Measurements from ENCODE around the gene MAP3K20.
"Not testable (repeated sequence)": the region's sequence is repeated elsewhere in the genome, so short reads cannot be mapped to it uniquely, and the experiment has no call there.

MAP3K20 gene

DNA sequence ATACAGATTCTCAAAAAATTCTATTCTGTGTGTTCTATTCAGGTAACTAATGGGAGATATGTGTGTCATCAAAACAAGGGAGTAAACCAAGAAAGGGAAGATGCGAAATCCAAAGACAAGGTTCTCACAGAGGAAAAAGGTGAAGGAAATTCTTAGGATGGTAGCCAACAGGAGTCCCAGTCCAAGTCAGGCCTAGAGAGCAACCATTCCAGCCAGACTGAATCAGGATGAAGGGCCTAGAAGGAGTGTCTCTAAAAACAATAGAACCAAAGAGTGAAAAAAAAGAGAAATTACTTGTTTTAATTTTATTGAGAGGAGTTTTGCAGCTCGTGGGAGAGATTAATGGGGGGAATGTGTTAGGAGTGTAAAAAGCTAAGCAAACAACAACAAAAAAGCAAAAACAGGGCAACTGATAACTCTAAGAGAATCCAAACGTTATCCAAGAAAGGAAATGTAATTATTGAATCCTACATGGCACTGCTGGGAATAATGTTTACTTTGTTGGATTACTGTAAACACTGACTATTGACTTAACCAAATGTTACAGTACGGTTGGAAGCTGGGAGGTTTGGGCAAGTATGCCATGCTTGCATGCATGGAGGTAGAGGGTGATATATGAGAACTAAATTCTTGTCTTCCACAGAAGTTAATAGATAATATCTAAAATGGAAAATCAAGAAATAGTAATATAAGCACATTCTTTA lies 12.3 kb downstream of the MAP3K20 start:
- DNase-seq, result no peak

DNA sequence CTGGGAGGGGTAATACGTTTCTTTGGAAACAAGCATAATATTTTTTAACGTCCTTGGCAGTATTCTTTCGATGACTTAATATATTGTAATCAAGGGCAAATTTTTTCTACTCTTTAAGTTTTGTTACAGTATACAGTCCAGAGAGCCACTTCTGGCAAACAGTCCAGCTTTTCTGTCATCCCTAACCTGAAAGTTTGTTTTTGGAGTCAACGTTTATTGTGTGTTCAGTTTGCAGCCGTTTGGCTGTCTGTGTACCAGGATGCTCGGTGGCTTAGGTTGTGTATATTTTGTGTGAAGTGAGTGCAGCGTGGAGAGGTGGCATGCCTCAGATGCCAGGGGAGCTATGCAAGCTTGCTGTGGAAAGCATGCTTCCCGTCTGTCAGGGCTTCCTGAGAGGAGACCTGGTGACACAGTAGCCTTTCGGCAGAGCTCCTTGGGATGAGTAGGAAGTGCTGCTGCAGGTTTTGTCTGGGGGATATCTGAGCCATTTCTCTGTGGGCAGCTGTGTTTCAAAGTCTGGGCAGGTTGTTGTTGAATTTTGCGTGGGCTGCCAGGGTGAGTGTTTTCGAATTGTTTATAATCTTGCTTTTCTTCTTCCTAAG lies 14.7 kb downstream of the MAP3K20 start:
- no peak for DNase-seq

GRCh38 chr2:173090973-173091660 lies 15.5 kb downstream of the MAP3K20 start:
- no peak for DNase-seq

- no peak for DNase-seq
Measured at GRCh38 chr2:173091910-173092309, 16.3 kb downstream of the MAP3K20 start.

DNA sequence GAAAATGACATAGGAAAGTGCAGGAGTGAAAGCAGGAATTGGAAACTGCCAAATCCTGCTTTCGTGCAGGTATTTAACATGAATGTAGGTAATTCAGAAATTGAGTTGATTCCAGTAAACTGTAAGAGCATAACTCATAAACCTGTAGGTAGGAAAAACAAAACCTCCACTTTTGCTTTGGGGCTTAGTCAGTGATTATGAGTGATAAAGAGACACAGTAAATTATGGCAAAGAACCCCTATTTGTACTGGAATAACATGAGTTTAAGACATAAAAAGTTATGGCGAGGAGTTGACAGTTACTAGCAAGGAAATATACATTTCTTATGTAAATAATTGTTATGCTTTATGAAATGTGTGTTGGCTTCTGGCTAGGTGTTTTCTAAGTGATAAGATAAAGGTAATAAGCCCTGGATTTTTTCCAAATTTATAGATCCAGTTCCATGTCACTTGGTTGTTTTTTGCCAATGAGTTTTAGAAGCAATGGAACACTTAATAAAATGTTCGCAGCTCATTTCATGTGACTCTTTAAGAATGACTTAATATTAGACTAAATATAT lies 17.3 kb downstream of the MAP3K20 start:
- DNase-seq, result no peak

DNA sequence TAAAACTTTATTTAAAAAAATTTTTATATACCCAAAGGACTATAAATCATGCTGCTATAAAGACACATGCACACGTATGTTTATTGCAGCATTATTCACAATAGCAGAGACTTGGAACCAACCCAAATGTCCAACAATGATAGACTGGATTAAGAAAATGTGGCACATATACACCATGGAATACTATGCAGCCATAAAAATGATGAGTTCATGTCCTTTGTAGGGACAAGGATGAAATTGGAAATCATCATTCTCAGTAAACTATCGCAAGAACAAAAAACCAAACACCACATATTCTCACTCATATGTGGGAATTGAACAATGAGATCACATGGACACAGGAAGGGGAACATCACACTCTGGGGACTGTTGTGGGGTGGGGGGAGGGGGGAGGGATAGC lies 18.0 kb downstream of the MAP3K20 start:
- not testable (repeated sequence) for DNase-seq

DNA sequence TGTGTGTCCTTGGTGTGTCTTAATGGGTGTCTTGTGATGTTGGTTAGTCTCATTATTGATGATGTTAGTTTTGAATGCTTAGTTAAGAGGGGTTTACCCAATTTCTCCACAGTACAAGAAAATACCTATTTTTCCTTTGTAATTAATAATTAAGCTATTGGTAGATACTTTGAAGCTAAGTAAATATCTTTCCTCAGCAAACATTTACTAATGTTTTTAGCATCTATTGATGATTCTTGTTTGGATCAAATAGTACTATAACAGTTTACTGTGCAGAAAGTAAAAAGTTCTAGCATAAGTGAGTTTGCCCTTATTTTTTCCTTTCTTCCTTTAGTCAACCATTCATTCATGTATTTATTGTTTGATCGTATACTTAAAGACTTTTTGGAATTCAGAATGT lies 19.1 kb downstream of the MAP3K20 start:
- DNase-seq, result no peak

DNA sequence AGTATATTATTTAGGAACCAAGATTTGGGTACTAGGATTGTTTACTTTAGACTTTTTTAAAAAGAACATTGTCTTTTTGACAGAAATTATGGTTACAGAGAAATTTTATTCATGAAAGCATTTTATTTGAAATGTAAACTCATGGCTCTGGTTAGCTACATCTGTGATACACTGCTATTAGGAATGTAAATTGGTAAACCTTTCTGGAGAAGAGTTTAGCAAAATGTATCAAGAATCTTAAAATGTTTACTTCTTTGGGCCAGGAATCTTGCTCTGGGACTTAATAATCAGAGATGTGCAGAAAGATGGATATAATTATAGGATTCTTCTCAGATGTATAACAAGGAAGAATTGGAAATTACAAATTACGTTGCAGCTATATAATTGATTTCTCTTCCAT lies 19.7 kb downstream of the MAP3K20 start:
- no peak for DNase-seq

DNA sequence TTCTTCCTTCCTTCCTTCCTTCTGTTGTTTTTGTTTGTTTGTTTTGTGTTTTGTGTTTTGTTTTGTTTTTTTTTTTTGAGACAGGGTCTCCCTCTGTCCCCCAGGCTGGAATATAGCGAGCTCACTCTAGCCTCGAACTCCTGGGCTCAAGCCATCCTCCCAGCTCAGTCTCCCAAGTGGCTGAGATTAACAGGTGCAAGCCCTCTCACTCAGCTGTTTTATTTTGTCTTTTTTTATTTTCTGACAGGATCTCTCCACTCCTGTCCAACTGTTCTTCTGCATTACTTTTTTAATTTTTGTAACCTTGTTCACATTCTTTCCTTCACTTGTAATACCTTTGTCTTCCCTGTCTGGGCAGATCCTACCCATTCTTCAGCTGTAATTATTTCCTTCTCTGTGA lies 23.6 kb downstream of the MAP3K20 start:
- DNase-seq, result no peak

GRCh38 chr2:173099804-173100203 lies 24.2 kb downstream of the MAP3K20 start:
- DNase-seq, result no peak

DNA sequence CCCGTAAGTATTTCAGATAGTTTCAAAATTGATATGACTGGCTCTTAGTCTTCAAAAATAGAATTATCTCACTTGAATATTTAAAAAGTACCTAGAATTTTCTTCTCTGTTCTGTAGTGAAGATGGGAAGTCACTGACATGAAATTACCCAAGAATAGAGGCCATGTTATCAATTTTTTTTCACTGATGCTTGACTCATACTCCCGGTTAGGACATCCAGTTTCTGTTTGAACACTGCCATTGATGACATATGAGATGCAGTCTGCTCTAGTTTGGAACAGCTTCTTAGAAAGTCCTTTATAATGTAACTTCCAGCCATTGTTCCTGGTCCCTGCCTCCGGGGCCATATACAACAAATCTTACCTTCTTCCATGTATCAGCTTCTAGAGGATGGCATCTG lies 26.0 kb downstream of the MAP3K20 start:
- DNase-seq, result no peak

- DNase-seq, result no peak
Measured at GRCh38 chr2:173104156-173104555, 28.5 kb downstream of the MAP3K20 start.

GRCh38 chr2:173106959-173107628 lies 31.4 kb downstream of the MAP3K20 start:
- no peak for DNase-seq

DNA sequence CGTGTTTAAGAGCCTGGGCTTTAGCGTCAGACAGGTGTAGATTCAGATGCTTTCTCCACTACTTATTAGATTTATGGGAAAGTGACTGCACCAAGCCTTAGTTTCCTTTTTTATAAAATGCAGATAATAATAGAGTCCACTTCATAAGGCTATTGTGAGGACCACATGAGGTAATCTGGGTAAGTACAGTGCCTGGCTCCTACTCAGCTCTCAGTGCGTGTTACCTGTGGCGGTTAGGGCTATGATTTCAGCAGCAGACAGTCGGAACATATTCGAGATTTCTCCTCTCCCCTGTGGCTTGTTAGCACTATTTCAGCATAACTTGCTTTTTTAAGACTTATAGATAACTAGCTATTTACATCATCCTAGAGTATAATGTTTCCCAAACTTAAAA lies 32.0 kb downstream of the MAP3K20 start:
- no peak for DNase-seq

DNA sequence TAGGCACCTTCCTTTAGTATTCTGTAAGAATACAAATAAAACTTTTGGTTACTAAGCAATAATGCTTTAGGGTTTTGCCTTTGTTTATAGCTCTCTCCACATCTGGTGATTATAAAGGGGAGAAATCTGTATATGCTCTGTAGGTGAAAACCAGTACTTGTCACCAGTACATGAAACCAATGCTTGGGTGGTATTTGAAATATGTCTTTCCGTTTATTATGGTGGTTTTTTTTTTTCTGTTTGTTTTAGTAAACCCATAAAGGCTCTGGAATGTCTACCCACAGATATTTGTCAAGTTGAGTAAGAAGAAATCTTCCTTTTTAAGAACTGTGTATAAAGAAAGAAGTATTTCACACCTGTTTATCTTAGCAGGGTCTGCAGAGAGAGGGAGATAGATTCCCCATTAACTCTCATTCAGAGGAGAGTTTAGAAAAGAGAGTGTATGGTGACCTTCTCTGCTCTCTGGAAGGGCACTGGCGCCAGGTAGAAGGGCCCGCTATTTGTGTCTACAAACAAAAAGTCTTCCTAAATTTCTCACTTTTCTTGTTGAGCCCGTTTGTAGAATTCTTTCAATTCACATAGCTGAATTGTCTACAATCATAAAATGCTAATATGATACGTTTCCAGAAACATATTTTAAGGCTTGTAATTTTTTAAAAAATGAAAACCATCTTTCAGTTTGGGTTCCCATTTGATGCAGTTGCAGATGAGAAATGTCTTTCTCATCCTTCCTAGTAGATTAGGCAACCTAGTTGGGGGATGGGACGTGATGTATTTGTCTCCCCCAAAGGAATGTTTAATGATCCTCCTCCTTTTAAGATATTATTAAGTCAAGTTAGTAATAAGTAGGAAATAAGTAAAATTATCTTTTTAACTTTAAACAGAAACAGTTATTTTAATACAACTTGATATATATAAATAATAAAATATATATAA lies 33.9 kb downstream of the MAP3K20 start:
- DNase-seq, result no peak

- no peak for DNase-seq
Measured at GRCh38 chr2:173117678-173118077, 42.0 kb downstream of the MAP3K20 start.

- DNase-seq, result no peak
Measured at GRCh38 chr2:173118395-173118794, 42.7 kb downstream of the MAP3K20 start.

DNA sequence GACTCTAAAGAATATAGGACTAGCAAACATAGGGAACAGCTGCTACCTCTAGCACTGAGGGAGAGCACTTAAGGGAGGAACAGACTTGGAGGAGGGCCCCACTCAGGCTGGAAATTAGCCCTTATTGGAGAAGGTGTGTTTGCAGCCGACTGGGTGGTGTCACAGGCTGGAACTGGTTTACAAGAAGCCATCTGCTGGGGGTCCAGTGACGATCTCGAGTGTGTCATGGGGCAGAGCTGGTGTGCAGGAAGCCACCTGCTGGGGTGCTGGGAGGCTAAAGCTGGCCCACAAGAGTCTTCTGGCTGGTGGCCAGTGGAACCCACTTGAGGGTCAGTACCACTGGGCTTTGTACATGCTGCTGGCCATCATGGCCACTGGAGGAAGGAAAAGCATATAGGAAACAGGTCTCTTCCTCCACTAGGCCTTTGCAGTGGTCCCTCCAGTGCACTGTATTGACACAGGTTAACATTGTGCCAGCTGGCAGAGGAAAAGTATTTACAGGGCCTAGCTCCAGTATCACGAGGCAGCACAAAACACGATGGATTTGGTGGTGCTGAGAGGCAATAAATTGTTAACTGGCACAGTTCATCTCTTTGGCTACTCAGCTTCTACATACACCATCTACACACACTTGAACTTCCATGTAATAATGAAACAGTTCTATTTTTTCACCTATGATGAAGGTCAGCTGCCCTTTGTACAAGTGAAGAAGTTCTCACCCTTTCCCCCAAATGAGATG lies 43.6 kb downstream of the MAP3K20 start:
- DNase-seq, result no peak

- DNase-seq, result no peak
Measured at GRCh38 chr2:173119944-173120343, 44.3 kb downstream of the MAP3K20 start.

GRCh38 chr2:173122936-173123335 lies 47.3 kb downstream of the MAP3K20 start:
- no peak for DNase-seq

- no peak for DNase-seq
Measured at GRCh38 chr2:173124441-173124840, 48.8 kb downstream of the MAP3K20 start.

DNA sequence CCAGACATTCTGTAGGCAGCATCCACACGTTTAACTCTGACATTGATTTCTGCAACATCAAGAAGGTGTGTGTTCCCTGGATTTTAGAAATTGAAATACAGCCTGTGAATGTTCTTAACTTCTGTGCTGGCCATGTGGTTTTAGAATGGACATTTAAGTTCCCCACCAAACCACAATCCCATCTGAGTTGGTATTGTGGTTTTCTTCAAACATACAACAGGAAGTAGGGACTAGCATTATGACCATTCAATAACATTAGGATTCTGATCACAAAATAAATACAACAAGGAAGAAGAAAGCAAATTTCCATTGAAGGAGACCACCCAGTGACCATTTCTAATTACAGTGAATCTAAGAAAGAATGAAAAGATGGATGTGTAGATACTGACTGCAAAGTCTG lies 51.2 kb downstream of the MAP3K20 start:
- no peak for DNase-seq

Measured in CD4-positive, alpha-beta T cell treated with Interferon alpha-2 for 1 hour (primary cell).